Activated naive CD8-positive, alpha-beta T cell treated with anti-CD3 and anti-CD28 coated beads, Interleukin-2, amount 50 U/mL, for 24 hours (primary cell): ENCODE measurements around the gene RNF175.

Experiments
- ATAC-seq: fragments of 150-1000 bp; cut with Tn5 transposase; one replicate; pipeline ENCODE4 v1.10.0; 2021
- DNase-seq: peaks from one replicate; pipeline ENCODE4 v3.0.0; 2021
- H3K27ac Mint-ChIP-seq: one replicate; pipeline ENCODE4 v1.8.0; 2021; ENCODE audit warnings: mild to moderate bottlenecking, mixed read lengths
- H3K27me3 Mint-ChIP-seq: one replicate; pipeline ENCODE4 v1.8.0; 2021; ENCODE audit warnings: mixed read lengths
- H3K36me3 Mint-ChIP-seq: one replicate; pipeline ENCODE4 v1.8.0; 2021; ENCODE audit warnings: low read depth, mixed read lengths
- H3K4me1 Mint-ChIP-seq: one replicate; pipeline ENCODE4 v1.8.0; 2021; ENCODE audit warnings: mixed read lengths
- H3K4me3 Mint-ChIP-seq: one replicate; pipeline ENCODE4 v1.8.0; 2021; ENCODE audit warnings: mild to moderate bottlenecking, moderate library complexity, mixed read lengths
- H3K9me3 Mint-ChIP-seq: one replicate; pipeline ENCODE4 v1.8.0; 2021; ENCODE audit warnings: mixed read lengths

Gene RNF175

DNA sequence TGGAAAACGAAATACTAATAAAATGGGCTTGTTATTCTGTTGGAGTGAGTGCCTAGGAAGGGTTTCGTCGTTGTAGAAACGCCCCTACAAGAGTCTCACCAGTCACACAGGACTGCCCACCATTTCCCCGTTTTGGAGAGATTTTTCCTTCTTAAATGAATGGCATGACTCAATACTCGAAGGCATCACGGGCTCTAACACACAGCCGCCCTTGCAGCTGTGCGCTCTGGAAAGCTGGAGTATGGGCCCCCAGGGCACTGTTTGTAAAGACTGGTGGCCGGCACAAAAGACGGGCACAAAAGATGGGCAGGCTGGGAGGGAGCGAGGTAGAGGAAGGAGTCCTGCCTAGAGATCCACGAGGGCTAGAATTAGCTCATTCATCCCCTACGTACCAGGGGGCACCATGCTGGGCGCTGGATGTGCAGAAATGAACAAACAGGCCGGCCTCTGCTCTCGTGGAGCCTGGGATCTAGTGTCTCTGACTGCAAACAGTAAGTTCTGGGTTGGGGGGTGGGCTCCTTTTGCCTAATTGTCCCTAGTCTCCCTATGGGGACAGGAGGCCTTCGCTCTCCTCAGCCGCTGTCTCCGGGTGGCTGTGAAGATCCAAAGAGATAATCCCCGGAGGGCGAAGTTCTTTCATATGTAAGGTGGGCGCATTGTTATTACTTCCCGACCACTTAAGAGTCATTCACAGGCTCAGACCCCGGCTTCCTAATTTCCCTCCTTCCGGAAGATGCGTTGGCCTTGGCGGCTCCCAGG lies 30.1 kb upstream of the RNF175 start:
- no peak for DNase-seq
- no peak for ATAC-seq
- Mint-ChIP-seq H3K27ac (peak overlapping the region; percentile 18), H3K9me3 (no peaks in the 10 kb centered on the region), H3K27me3 (peaks cover 90% of the 10 kb centered on the region), H3K4me3 (peak overlapping the region; percentile 43), H3K36me3 (no peaks in the 10 kb centered on the region), H3K4me1 (peaks cover 53% of the 10 kb centered on the region)

DNA sequence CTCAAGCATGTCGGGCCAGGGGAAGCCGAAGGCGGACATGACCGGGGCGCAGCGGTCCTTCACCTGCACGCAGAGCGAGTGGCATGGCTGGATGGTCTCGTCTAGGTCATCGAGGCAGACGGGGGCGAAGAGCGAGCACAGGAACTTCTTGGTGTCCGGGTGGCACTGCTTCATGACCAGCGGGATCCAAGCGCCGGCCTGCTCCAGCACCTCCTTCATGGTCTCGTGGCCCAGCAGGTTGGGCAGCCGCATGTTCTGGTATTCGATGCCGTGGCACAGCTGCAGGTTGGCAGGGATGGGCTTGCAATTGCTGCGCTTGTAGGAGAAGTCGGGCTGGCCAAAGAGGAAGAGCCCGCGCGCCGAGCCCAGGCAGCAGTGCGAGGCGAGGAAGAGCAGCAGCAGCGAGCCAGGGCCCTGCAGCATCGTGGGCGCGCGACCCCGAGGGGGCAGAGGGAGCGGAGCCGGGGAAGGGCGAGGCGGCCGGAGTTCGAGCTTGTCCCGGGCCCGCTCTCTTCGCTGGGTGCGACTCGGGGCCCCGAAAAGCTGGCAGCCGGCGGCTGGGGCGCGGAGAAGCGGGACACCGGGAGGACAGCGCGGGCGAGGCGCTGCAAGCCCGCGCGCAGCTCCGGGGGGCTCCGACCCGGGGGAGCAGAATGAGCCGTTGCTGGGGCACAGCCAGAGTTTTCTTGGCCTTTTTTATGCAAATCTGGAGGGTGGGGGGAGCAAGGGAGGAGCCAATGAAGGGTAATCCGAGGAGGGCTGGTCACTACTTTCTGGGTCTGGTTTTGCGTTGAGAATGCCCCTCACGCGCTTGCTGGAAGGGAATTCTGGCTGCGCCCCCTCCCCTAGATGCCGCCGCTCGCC lies 28.8 kb upstream of the RNF175 start, which contains the start of gene SFRP2:
Gene SFRP2 (minus strand): TSS at position 671 of the 864 bp plus-strand sequence. CDS start 248 bp downstream, at position 423.
- peaks cover 48% of the 10 kb centered on the region for H3K4me1 Mint-ChIP-seq
- H3K9me3 Mint-ChIP-seq = no peaks in the 10 kb centered on the region
- no peak for ATAC-seq
- DNase-seq = no peak
- H3K27ac Mint-ChIP-seq = peak within 1 kb of the TSS; percentile 18
- no peaks in the 10 kb centered on the region for H3K36me3 Mint-ChIP-seq
- H3K27me3 Mint-ChIP-seq = peaks cover 83% of the 10 kb centered on the region
- peak within 1 kb of the TSS; percentile 51 for H3K4me3 Mint-ChIP-seq

- ATAC-seq (no peak), DNase-seq (no peak)
- Mint-ChIP-seq H3K9me3 (no peaks in the 10 kb centered on the region), H3K27me3 (peaks cover 82% of the 10 kb centered on the region), H3K4me3 (peak overlapping the region; percentile 51), H3K4me1 (peaks cover 44% of the 10 kb centered on the region), H3K36me3 (no peaks in the 10 kb centered on the region), H3K27ac (peak overlapping the region; percentile 18)
Observed at GRCh38 chr4:153788051-153788412, 28.2 kb upstream of the RNF175 start.

DNA sequence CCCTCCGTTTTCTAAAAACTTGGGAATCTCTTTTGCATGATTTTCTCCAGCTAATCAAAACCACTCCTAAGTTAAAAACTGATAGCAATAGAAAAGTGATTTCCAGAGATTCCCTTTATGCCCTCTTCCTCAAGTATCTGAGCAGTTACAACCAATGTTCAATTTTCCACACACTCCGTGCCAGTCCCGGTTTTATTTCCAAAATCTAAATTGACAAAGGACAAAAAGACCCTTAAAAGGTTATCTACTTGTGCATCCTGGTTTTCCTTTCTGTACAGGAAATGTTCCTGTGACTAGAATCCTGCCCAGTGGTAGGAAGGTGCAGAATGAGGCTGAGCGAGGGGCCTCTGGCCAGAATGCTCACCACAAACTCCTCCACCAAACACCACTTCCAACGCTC lies 27.8 kb upstream of the RNF175 start:
- H3K36me3 Mint-ChIP-seq = no peaks in the 10 kb centered on the region
- ATAC-seq = no peak
- no peak for DNase-seq
- peaks cover 41% of the 10 kb centered on the region for H3K4me1 Mint-ChIP-seq
- peak overlapping the region; percentile 51 for H3K4me3 Mint-ChIP-seq
- H3K27ac Mint-ChIP-seq = no peak overlapping the region
- no peaks in the 10 kb centered on the region for H3K9me3 Mint-ChIP-seq
- peaks cover 81% of the 10 kb centered on the region for H3K27me3 Mint-ChIP-seq

DNA sequence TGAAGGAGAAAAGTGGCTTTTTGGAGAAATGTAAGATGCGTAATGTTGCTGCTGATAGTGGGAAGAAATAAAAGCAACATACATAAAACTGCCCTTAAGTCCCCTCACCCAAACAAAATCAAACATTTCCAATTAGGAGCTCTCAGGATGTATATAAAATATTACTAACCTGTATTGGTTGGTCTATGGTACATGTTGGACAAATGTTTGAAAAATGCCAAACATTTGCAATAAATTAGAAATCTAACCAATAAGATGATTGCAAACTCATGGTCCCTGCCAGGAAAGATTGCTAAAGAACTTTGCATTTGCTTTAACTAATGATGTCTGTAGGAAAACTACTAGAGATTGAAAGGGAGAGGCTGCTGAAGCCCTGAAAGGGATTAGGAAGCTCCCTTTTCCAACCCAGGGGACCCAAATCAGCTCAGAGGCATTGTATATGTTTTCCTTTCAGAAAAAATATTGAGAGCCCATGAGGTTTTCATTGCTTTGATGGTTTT lies 27.3 kb upstream of the RNF175 start:
- Mint-ChIP-seq H3K9me3 (no peaks in the 10 kb centered on the region), H3K36me3 (no peaks in the 10 kb centered on the region), H3K27ac (no peak overlapping the region), H3K4me1 (peaks cover 36% of the 10 kb centered on the region), H3K4me3 (no peak overlapping the region), H3K27me3 (peaks cover 80% of the 10 kb centered on the region)
- ATAC-seq (no peak), DNase-seq (no peak)

DNA sequence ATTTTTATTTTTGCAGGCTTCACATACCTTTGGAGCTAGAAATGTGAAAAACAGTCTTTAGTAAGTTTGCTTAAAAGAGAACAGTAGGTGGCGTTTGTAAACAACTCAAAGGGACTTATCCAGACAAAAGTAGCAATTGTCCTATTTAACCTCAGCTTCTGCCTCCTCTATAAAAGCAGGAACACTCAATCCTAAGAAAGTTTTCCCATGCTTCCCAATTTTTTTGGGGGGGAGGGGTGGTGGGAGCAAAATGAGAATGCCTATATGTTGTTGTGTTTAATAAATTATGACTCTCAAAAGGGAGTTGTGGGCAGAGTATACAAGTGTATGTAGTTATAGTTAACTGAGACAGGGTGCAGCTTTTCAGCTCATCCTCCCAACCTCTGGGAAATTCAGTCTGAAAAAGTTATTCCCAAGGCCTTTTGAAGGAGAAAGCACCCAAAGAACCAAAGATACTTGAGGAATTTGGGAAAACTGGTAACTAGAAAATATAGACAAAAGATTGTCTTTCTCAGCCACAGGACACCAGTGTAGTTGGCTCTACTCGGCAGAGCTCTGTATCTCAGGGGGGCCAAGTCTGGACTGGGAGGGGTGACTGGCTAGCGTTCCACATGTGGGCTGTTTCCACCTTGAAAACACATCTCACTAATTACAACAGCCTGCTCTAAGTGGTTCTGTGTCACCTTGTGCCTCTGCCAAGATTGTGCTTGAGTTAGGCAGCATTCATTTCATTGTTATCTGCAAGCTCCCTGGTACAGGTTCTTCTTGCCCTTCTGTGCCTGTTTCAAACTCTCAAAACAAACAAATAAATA lies 26.3 kb upstream of the RNF175 start:
- Mint-ChIP-seq H3K27ac (no peak overlapping the region), H3K27me3 (peaks cover 78% of the 10 kb centered on the region), H3K4me3 (no peak overlapping the region), H3K9me3 (no peaks in the 10 kb centered on the region), H3K36me3 (no peaks in the 10 kb centered on the region), H3K4me1 (peaks cover 26% of the 10 kb centered on the region)
- DNase-seq = no peak
- no peak for ATAC-seq

DNA sequence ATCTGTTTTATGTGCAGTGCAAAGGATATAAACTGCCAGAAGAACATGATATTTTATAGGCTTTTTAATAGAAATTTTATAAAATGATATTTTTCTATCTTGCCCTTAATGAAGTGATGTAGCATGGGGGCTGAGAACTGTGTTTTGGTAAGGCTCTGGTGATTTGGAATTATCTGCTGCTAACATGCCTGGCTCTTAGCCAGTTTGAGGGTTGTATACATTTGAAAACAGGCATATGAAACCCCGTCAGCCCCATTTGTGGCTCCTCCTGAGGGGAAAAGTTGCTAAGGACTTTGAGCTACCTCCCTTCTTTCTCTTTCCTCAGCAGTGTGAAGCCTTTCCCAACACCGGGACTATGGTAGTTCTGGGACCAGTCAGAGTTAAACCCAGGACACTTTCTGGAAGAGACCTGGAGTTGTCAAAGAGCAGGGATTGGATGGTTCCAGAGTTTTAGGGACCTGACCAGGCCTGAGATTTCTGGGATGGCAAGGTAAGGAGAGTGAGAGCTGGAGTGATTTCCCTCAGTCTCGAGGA lies 24.4 kb upstream of the RNF175 start:
- no peak overlapping the region for H3K27ac Mint-ChIP-seq
- no peak for ATAC-seq
- no peaks in the 10 kb centered on the region for H3K9me3 Mint-ChIP-seq
- DNase-seq = no peak
- peaks cover 12% of the 10 kb centered on the region for H3K4me1 Mint-ChIP-seq
- peaks cover 73% of the 10 kb centered on the region for H3K27me3 Mint-ChIP-seq
- H3K4me3 Mint-ChIP-seq = no peak overlapping the region
- H3K36me3 Mint-ChIP-seq = no peaks in the 10 kb centered on the region

GRCh38 chr4:153782581-153782980 lies 22.8 kb upstream of the RNF175 start:
- Mint-ChIP-seq H3K9me3 (peaks cover 5% of the 10 kb centered on the region), H3K27ac (no peak overlapping the region), H3K36me3 (no peaks in the 10 kb centered on the region), H3K4me1 (peaks cover under 1% of the 10 kb centered on the region), H3K4me3 (no peak overlapping the region), H3K27me3 (peaks cover 64% of the 10 kb centered on the region)
- DNase-seq (no peak), ATAC-seq (no peak)

GRCh38 chr4:153781717-153782416 lies 22.0 kb upstream of the RNF175 start:
- no peak overlapping the region for H3K4me3 Mint-ChIP-seq

GRCh38 chr4:153781280-153781679 lies 21.5 kb upstream of the RNF175 start:
- Mint-ChIP-seq H3K4me3 (no peak overlapping the region), H3K36me3 (no peaks in the 10 kb centered on the region), H3K9me3 (peaks cover 5% of the 10 kb centered on the region), H3K27ac (no peak overlapping the region), H3K4me1 (no peaks in the 10 kb centered on the region), H3K27me3 (peaks cover 56% of the 10 kb centered on the region)
- DNase-seq (no peak), ATAC-seq (no peak)

More at GRCh38 chr4:153781717-153782416, 22.0 kb upstream of the RNF175 start:
- H3K9me3 Mint-ChIP-seq = peaks cover 5% of the 10 kb centered on the region
- H3K36me3 Mint-ChIP-seq = no peaks in the 10 kb centered on the region
- H3K27me3 Mint-ChIP-seq = peaks cover 57% of the 10 kb centered on the region
- H3K27ac Mint-ChIP-seq = no peak overlapping the region
- H3K4me1 Mint-ChIP-seq = no peaks in the 10 kb centered on the region
- DNase-seq (no peak), ATAC-seq (no peak)

DNA sequence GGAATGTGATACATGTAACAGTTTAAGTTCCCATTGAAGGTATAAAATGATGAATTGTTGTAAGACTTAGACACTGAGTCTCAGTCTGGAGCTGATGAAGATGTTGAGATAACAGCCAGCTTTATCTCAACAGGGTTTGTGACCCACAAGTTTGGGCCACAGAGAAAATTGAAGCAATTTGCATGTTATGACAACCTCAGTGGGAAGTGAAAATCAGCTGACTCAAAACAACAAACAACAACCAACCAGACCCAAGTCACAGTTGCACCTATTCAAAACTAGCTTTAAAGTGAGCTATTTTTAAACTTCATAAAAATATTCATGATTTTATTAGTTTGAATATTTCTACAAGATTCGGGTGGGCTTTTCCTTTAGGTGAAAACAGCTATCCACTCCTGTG lies 21.1 kb upstream of the RNF175 start:
- H3K36me3 Mint-ChIP-seq = no peaks in the 10 kb centered on the region
- no peaks in the 10 kb centered on the region for H3K4me1 Mint-ChIP-seq
- DNase-seq (no peak), ATAC-seq (no peak)
- H3K27me3 Mint-ChIP-seq = peaks cover 53% of the 10 kb centered on the region
- H3K27ac Mint-ChIP-seq = no peak overlapping the region
- peaks cover 5% of the 10 kb centered on the region for H3K9me3 Mint-ChIP-seq
- no peak overlapping the region for H3K4me3 Mint-ChIP-seq

DNA sequence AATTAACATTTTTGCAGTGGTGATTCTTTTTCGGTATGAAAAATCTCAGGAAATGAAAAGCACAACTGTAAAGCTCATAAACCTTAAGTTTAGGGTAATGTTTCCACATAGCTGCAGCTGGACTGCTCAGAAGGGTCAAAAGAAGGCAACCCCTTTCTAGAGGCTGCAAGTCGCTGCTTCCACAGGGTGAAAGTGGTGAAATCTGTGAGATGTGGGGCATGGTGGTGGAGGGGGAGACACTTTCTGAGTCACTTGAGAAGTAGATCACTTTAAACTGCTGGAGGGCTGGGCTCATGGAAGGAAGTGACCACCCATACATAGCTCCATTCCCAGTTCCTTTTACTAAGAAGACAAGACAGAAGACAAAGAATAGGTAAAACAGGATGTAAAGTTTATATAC lies 20.4 kb upstream of the RNF175 start:
- DNase-seq = no peak
- Mint-ChIP-seq H3K4me3 (no peak overlapping the region), H3K27ac (no peak overlapping the region), H3K27me3 (peaks cover 47% of the 10 kb centered on the region), H3K36me3 (no peaks in the 10 kb centered on the region), H3K4me1 (no peaks in the 10 kb centered on the region), H3K9me3 (peaks cover 5% of the 10 kb centered on the region)
- ATAC-seq = no peak

- ATAC-seq (no peak), DNase-seq (no peak)
- H3K4me3 Mint-ChIP-seq = no peak overlapping the region
- no peaks in the 10 kb centered on the region for H3K36me3 Mint-ChIP-seq
- H3K9me3 Mint-ChIP-seq = peaks cover 5% of the 10 kb centered on the region
- H3K27me3 Mint-ChIP-seq = peaks cover 41% of the 10 kb centered on the region
- H3K27ac Mint-ChIP-seq = no peak overlapping the region
- H3K4me1 Mint-ChIP-seq = no peaks in the 10 kb centered on the region
Observed at GRCh38 chr4:153778383-153778782, 18.6 kb upstream of the RNF175 start.
